ENCODE data around the gene TAF1.
A peak's percentile ranks its signal among the peaks of the same experiment; 100 is the strongest.
"Not testable (repeated sequence)": the region's sequence is repeated elsewhere in the genome, so short reads cannot be mapped to it uniquely, and the experiment has no call there.

TAF1 gene

DNA sequence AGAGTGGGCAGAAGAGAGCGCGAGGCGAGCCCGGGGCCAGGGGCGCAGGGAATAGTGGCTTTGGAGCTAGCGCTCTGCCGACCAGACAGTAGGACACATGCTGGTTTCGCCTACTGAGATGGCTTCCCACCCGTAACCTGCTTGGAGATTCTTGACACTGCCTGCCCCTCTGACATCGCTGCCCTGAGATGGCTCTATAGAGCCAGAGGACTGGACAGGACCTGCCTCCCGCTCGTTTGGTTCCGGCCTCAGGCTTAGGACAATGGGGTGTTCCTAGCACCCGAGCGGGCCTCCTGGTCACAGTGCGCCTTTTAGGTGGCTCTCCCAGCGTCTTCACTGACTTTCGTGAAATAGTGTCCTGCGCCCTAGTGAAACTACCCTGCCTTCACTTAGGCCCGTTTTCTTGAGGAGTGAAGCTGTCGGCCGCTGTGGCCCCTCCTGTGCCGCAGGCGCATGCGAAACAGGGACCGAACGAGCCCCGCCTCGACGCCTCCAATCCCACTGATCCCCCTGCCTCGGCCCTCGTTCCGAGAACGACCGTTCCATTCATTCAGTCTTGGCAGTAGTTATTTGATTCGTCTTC lies 608 bp downstream of the TAF1 start:
- TF ChIP-seq SPI1 (IDR thresholded peaks at IDR 0.05; ENCODE audit: low read depth, low read length) (no peak), POLR2A (IDR thresholded peaks at IDR 0.05; ENCODE audit: low read depth, low read length) (peak; percentile 76), TAF1 (IDR thresholded peaks at IDR 0.05; ENCODE audit: low read depth, low read length) (0 out of 2 replicates have a peak, but pooled peaks have one; percentile 8), PAX5 (IDR thresholded peaks at IDR 0.05; ENCODE audit: insufficient read depth, low read length, severe bottlenecking) (no peak), POLR2AphosphoS5 (IDR thresholded peaks at IDR 0.05; ENCODE audit: low read depth, low read length) (peak; percentile 51; the same call in 1 of the 2 replicates)
- DNase-seq (ENCODE audit: insufficient read length, low spot score) (no peak), FAIRE-seq (no peak)

DNA sequence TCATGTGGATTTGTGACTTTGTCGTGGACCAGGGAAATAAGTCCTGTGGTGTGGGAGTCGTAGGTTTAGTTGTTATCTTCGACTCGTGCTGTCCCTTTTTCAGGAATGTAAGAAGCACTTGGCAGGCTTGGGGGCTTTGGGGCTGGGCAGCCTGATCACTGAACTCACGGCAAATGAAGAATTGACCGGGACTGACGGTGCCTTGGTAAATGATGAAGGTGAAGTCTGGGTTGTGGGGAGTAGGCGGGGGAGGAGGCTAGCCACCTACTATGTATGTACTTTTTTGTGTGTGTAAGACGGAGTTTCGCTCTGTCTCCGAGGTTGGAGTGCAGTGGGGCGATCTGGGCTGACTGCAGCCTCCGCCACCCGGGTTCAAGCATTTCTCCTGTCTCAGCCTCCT lies 1.2 kb downstream of the TAF1 start:
- FAIRE-seq (no peak), DNase-seq (ENCODE audit: insufficient read length, low spot score) (no peak)
- TF ChIP-seq POLR2A (IDR thresholded peaks at IDR 0.05; ENCODE audit: low read depth, low read length) = no peak
- no peak for TF ChIP-seq PAX5 (IDR thresholded peaks at IDR 0.05; ENCODE audit: insufficient read depth, low read length, severe bottlenecking)
- no peak for TF ChIP-seq TAF1 (IDR thresholded peaks at IDR 0.05; ENCODE audit: low read depth, low read length)
- TF ChIP-seq POU2F2 (IDR thresholded peaks at IDR 0.05; ENCODE audit: low read depth, low read length) = no peak
- no peak for TF ChIP-seq POLR2AphosphoS5 (IDR thresholded peaks at IDR 0.05; ENCODE audit: low read depth, low read length)
- TF ChIP-seq SPI1 (IDR thresholded peaks at IDR 0.05; ENCODE audit: low read depth, low read length) = no peak

DNA sequence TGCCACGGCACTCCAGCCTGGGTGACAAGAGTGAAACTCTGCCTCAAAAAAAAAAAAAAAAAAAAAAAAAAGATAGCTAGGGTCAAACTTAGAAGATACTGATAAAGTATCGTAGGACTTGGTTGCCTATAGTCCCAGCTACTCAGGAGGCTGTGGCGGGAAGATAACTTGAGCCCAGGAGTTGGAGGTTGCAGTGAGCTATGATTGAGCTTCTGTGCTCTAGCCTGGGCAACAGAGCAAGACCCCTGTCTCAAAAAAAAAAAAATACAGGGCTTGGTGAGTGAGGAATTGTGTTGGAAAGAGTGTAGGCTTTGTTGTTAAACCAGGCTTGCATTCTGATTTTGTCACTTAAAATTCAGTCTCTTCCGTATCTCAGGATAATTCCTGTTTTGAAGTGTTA lies 6.2 kb downstream of the TAF1 start:
- TF ChIP-seq SPI1 (IDR thresholded peaks at IDR 0.05; ENCODE audit: low read depth, low read length) = no peak
- no peak for TF ChIP-seq POLR2A (IDR thresholded peaks at IDR 0.05; ENCODE audit: low read depth, low read length)
- no peak for TF ChIP-seq PAX5 (IDR thresholded peaks at IDR 0.05; ENCODE audit: insufficient read depth, low read length, severe bottlenecking)
- TF ChIP-seq POU2F2 (IDR thresholded peaks at IDR 0.05; ENCODE audit: low read depth, low read length) = no peak
- TF ChIP-seq POLR2AphosphoS5 (IDR thresholded peaks at IDR 0.05; ENCODE audit: low read depth, low read length) = no peak
- no peak for TF ChIP-seq TAF1 (IDR thresholded peaks at IDR 0.05; ENCODE audit: low read depth, low read length)
- DNase-seq (ENCODE audit: insufficient read length, low spot score) (no peak), FAIRE-seq (no peak)

DNA sequence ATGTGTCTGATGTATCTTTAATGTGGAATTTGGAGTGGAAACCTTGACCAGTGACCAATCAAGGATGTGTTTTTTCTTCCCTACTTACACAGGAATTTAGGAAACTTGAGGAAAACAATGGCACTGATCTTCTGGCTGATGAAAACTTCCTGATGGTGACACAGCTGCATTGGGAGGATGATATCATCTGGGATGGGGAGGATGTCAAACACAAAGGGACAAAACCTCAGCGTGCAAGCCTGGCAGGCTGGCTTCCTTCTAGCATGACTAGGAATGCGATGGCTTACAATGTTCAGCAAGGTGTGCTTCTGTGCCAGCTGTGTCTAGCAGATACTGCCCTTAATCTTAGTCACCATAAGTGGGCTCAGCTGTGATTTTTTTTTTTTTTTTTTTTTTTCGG lies 12.6 kb downstream of the TAF1 start:
- DNase-seq (ENCODE audit: insufficient read length, low spot score) (no peak), FAIRE-seq (no peak)
- no peak for TF ChIP-seq POU2F2 (IDR thresholded peaks at IDR 0.05; ENCODE audit: low read depth, low read length)
- TF ChIP-seq SPI1 (IDR thresholded peaks at IDR 0.05; ENCODE audit: low read depth, low read length) = no peak
- no peak for TF ChIP-seq POLR2AphosphoS5 (IDR thresholded peaks at IDR 0.05; ENCODE audit: low read depth, low read length)
- TF ChIP-seq TAF1 (IDR thresholded peaks at IDR 0.05; ENCODE audit: low read depth, low read length) = no peak
- no peak for TF ChIP-seq PAX5 (IDR thresholded peaks at IDR 0.05; ENCODE audit: insufficient read depth, low read length, severe bottlenecking)
- TF ChIP-seq POLR2A (IDR thresholded peaks at IDR 0.05; ENCODE audit: low read depth, low read length) = no peak

DNA sequence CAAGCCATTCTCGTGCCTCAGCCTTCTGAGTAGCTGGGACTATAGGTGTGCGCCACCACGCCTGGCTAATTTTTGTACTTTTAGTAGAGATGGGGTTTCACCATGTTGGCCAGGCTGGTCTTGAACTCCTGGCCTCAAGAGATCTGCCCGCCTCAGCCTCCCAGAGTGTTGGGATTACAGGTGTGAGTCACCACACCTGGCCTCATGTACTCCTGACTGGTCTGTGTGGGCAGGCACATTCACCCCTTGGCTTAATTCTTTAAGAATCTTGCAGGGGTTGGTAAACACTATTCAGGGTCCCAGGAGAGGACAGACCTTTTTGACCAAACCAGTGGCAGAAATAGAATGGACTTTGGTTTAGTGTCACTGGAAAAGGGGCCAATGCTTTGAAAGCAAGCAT lies 25.6 kb downstream of the TAF1 start:
- FAIRE-seq; DNase-seq (ENCODE audit: insufficient read length, low spot score): not testable (repeated sequence)

DNA sequence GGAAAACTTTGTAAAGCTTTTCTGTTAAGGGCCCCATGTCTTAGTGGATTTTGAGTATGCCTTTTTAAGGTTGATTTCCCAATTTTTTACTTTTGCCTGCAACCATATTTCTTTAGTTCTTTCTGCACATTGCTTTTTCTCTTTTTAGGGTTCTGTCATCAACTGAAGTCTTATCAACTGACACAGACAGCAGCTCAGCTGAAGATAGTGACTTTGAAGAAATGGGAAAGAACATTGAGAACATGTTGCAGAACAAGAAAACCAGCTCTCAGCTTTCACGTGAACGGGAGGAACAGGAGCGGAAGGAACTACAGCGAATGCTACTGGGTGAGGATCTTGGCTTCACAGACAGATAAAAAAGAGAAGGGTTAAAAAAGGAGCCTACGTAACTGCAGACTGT lies 27.8 kb downstream of the TAF1 start:
- TF ChIP-seq SPI1 (IDR thresholded peaks at IDR 0.05; ENCODE audit: low read depth, low read length) = no peak
- no peak for TF ChIP-seq POLR2AphosphoS5 (IDR thresholded peaks at IDR 0.05; ENCODE audit: low read depth, low read length)
- TF ChIP-seq PAX5 (IDR thresholded peaks at IDR 0.05; ENCODE audit: insufficient read depth, low read length, severe bottlenecking) = no peak
- DNase-seq (ENCODE audit: insufficient read length, low spot score) (no peak), FAIRE-seq (no peak)

DNA sequence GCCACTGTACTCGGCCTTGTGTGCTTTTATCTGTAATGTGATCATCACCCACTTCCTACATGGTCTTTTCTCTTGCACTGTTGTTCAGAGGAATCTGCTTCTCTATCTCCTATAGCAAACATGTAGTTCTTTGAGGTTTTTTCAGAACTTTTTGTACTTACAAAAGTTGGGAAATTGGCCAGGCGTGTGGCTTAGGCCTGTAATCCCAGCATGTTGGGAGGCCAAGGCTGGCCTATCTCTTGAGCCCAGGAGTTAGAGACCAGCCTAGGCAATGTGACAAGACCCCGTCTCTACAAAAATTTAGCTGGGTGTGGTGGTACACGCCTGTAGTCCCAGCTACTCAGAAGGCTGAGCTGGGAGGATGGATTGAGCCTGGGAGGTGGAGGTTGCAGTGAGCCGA lies 30.4 kb downstream of the TAF1 start:
- no peak for DNase-seq (ENCODE audit: insufficient read length, low spot score)
- TF ChIP-seq POLR2A (IDR thresholded peaks at IDR 0.05; ENCODE audit: low read depth, low read length) = no peak
- TF ChIP-seq TAF1 (IDR thresholded peaks at IDR 0.05; ENCODE audit: low read depth, low read length) = no peak
- no peak for TF ChIP-seq PAX5 (IDR thresholded peaks at IDR 0.05; ENCODE audit: insufficient read depth, low read length, severe bottlenecking)
- no peak for TF ChIP-seq SPI1 (IDR thresholded peaks at IDR 0.05; ENCODE audit: low read depth, low read length)
- no peak for TF ChIP-seq POLR2AphosphoS5 (IDR thresholded peaks at IDR 0.05; ENCODE audit: low read depth, low read length)
- TF ChIP-seq POU2F2 (IDR thresholded peaks at IDR 0.05; ENCODE audit: low read depth, low read length) = no peak
- no peak for FAIRE-seq

DNA sequence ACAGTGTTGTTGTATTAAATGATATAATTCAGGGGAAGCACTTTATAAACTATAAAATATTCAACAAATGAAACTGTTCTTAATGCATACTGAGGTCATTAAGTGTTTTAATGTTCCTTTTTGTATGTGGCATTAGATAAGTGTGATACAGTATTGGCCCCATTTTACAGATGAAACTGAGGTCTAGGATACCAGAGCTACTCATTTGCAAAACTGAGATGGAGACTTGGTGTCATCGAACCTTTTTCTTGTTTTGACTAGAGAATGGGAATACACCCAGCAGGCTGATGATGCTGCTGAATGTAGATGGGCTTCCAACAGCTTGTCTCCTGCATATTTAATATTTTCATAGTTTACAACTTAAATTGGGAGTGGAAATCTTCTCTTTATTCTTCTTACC lies 34.6 kb downstream of the TAF1 start:
- DNase-seq (ENCODE audit: insufficient read length, low spot score) (no peak), FAIRE-seq (no peak)
- TF ChIP-seq POLR2A (IDR thresholded peaks at IDR 0.05; ENCODE audit: low read depth, low read length) (no peak), TAF1 (IDR thresholded peaks at IDR 0.05; ENCODE audit: low read depth, low read length) (no peak), SPI1 (IDR thresholded peaks at IDR 0.05; ENCODE audit: low read depth, low read length) (no peak), POLR2AphosphoS5 (IDR thresholded peaks at IDR 0.05; ENCODE audit: low read depth, low read length) (no peak), POU2F2 (IDR thresholded peaks at IDR 0.05; ENCODE audit: low read depth, low read length) (no peak), PAX5 (IDR thresholded peaks at IDR 0.05; ENCODE audit: insufficient read depth, low read length, severe bottlenecking) (no peak)

DNA sequence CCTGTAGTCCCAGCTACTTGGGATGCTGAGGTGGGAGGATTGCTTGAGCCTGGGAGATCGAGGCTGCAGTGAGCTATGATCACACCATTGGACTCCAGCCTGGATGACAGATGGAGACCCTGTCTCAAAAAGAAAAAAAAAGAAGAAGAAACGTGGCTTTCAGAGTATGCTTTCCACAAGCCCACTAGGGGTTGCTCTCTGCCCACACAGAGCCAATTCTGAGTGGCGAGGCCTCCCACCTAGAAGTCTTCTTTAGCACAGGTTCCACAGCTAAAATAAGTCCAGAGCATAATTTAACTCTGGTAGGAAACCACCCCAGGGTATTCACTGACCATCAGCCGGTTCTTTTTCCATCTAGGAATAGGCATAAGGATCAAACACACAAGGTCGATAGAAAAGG lies 50.1 kb downstream of the TAF1 start:
- peak; percentile 94 for FAIRE-seq

DNA sequence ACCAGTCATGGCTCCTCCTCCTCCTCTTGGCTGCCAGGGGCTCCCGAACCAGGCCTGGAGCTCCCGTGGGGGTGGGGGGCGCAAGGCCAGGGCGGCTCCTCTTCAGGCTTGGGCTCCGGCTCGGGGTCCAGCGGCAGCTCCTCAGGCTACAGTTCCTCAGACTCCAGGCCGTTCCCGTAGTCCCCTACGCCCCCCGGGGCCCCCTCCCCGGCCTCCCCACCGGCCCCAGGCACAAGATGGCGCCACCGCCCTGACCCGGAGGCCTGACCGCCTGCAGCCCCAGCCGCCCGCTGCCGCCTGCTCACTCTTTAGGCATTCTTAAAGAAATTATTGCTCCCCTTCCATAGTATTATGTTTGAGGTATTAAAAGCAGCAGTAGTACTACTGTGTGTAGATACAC lies 54.5 kb downstream of the TAF1 start:
- FAIRE-seq (no peak), DNase-seq (ENCODE audit: insufficient read length, low spot score) (no peak)
- TF ChIP-seq PAX5 (IDR thresholded peaks at IDR 0.05; ENCODE audit: insufficient read depth, low read length, severe bottlenecking) = no peak

More for the DNA sequence above, 50.1 kb downstream of the TAF1 start:
- not testable (repeated sequence) for DNase-seq (ENCODE audit: insufficient read length, low spot score)

DNA sequence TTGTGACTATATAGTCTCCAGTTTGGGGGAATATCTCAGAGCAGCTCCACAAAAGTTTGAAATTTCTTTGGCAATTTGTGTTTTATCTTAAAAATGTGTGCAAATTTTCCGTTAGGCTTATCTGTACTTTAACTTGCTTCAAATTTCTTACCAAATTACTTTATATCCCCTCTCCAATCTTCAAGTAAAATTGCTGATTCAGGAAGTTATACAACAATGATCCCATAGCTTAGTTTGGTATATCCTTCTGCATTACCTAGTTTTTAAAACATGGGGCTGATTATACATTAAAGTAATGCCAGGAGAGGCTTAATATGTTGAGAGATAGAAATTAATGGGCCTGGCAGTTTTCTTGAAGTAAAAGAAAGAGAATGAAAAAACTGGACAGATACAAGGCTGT lies 66.6 kb downstream of the TAF1 start:
- DNase-seq (ENCODE audit: insufficient read length, low spot score) (no peak), FAIRE-seq (no peak)
- TF ChIP-seq SPI1 (IDR thresholded peaks at IDR 0.05; ENCODE audit: low read depth, low read length) (no peak), POU2F2 (IDR thresholded peaks at IDR 0.05; ENCODE audit: low read depth, low read length) (no peak), POLR2A (IDR thresholded peaks at IDR 0.05; ENCODE audit: low read depth, low read length) (no peak)

Data from GM12891 (cell line).